WTC11 (cell line): Measurements from ENCODE around the gene MAMDC2.

Source experiments
- ARID4B ChIP-seq: sonication (generic); formaldehyde crosslinking; IDR thresholded peaks from 2 replicates; pipeline ENCODE4 v1.8.0; 2023; ENCODE audit warnings: missing genetic modification reagents, mild to moderate bottlenecking, borderline replicate concordance
- CTCF ChIP-seq: fragments of 200-600 bp; IDR thresholded peaks from 2 replicates; pipeline ENCODE4 v1.8.0; 2022; ENCODE audit warnings: antibody characterized with exemption
- E2F1 ChIP-seq: sonication (generic); formaldehyde crosslinking; IDR thresholded peaks from 2 replicates; pipeline ENCODE4 v1.8.0; 2022; ENCODE audit warnings: mild to moderate bottlenecking, missing genetic modification reagents
- E2F4 ChIP-seq: sonication (generic); formaldehyde crosslinking; IDR thresholded peaks from 2 replicates; pipeline ENCODE4 v1.8.1; 2022; ENCODE audit warnings: low read depth, mild to moderate bottlenecking, moderate library complexity, missing genetic modification reagents, borderline replicate concordance
- FOXJ3 ChIP-seq: sonication (generic); formaldehyde crosslinking; IDR thresholded peaks from 2 replicates; pipeline ENCODE4 v1.9.0; 2021; ENCODE audit warnings: missing genetic modification reagents, mild to moderate bottlenecking, borderline replicate concordance
- JUN ChIP-seq: sonication (generic); formaldehyde crosslinking; IDR thresholded peaks from 2 replicates; pipeline ENCODE4 v1.8.0; 2023; ENCODE audit warnings: mild to moderate bottlenecking, missing genetic modification reagents
- MAX ChIP-seq: sonication (generic); formaldehyde crosslinking; IDR thresholded peaks from 2 replicates; pipeline ENCODE4 v1.8.0; 2022; ENCODE audit warnings: mild to moderate bottlenecking, missing genetic modification reagents
- MXD4 ChIP-seq: fragments of 250-450 bp; sonication (Bioruptor Pico); IDR thresholded peaks from 2 replicates; pipeline ENCODE4 v1.8.0; 2021; ENCODE audit warnings: mild to moderate bottlenecking, moderate library complexity, borderline replicate concordance
- SP1 ChIP-seq: sonication (generic); formaldehyde crosslinking; conservative IDR thresholded peaks from 2 replicates; pipeline ENCODE4 v1.8.1; 2022; ENCODE audit warnings: missing genetic modification reagents
- USF2 ChIP-seq: sonication (generic); formaldehyde crosslinking; IDR thresholded peaks from 2 replicates; pipeline ENCODE4 v1.8.1; 2023; ENCODE audit warnings: mild to moderate bottlenecking, missing genetic modification reagents, moderate library complexity
- ZBTB43 ChIP-seq: sonication (generic); formaldehyde crosslinking; IDR thresholded peaks from 2 replicates; pipeline ENCODE4 v1.8.1; 2023; ENCODE audit warnings: mild to moderate bottlenecking, missing genetic modification reagents
- ZNF512 ChIP-seq: sonication (generic); formaldehyde crosslinking; IDR thresholded peaks from 2 replicates; pipeline ENCODE4 v1.8.1; 2022; ENCODE audit warnings: missing genetic modification reagents, borderline replicate concordance

- no peak for TF ChIP-seq FOXJ3 (CRISPR knock-in tag)
- no peak for TF ChIP-seq CTCF
- TF ChIP-seq ZBTB43 = no peak
- TF ChIP-seq E2F1 (CRISPR knock-in tag) = no peak
- no peak for TF ChIP-seq JUN (CRISPR knock-in tag)
- TF ChIP-seq SP1 (CRISPR knock-in tag) = no peak
- TF ChIP-seq USF2 (CRISPR knock-in tag) = no peak
- TF ChIP-seq ZNF512 (CRISPR knock-in tag) = no peak
- no peak for TF ChIP-seq E2F4
- no peak for TF ChIP-seq MAX (CRISPR knock-in tag)
- no peak for TF ChIP-seq ARID4B (CRISPR knock-in tag)
- TF ChIP-seq MXD4 (CRISPR knock-in tag) = no peak
Measured at GRCh38 chr9:70145981-70146380, 102.3 kb downstream of the MAMDC2 start.
